Mucosa of rectum (tissue), 2 donors: ENCODE data around the gene ZDHHC13.

Experiments
- H3K27ac ChIP-seq, 2 donors: one replicate each; pipeline ENCODE4 v1.7.0; 2013; ENCODE audit warnings: inconsistent platforms in 2 of 2, low read depth in 2 of 2, low read length in 2 of 2
- H3K27me3 ChIP-seq, 2 donors: one replicate each; pipeline ENCODE4 v1.7.0; 2013; ENCODE audit warnings: low read length in 2 of 2; ENCODE audit not compliant: control insufficient read depth in 2 of 2, insufficient read depth in 2 of 2
- H3K36me3 ChIP-seq, 2 donors: one replicate each; pipeline ENCODE4 v1.7.0; 2013; ENCODE audit warnings: low read length in 2 of 2; ENCODE audit not compliant: control insufficient read depth in 2 of 2, insufficient read depth in 2 of 2
- H3K4me1 ChIP-seq, 2 donors: one replicate each; pipeline ENCODE4 v1.7.0; 2013; ENCODE audit warnings: low read length in 2 of 2, mild to moderate bottlenecking in 1 of 2; ENCODE audit not compliant: control insufficient read depth in 2 of 2, insufficient read depth in 2 of 2
- H3K4me3 ChIP-seq, 2 donors: one replicate each; pipeline ENCODE4 v1.7.0; 2013; ENCODE audit warnings: low read length in 2 of 2
- H3K9ac ChIP-seq, 2 donors: one replicate each; pipeline ENCODE4 v1.7.0; 2013; ENCODE audit warnings: low read length in 2 of 2, low read depth in 1 of 2, mild to moderate bottlenecking in 1 of 2
- H3K9me3 ChIP-seq, 2 donors: one replicate each; pipeline ENCODE4 v1.7.0; 2013; ENCODE audit warnings: low read length in 2 of 2; ENCODE audit not compliant: control insufficient read depth in 2 of 2
- donor health status: healthy.
- donor health status: Normal muscosa, but diverticular disease.

Gene ZDHHC13

DNA sequence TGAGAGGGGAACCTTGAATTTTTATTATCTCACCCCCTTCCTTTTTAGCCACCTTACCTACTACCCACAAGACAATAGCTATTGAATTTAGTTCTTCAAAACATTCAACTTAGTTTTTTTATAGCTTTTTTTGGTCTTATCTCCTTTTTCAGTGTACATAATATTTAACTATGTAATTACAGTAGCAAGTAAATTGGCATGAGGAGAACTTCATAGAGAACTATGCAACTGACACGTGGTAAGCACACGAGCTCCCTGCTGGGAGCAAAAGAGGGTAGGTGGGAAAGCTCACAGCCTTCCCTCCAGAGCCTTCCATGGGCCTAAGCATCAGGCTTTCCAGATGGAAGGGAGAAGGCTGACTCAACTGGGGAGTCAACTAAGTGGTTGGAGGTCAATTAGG, 22.1 kb upstream of the ZDHHC13 start:
- Histone ChIP-seq H3K27ac (no peak overlapping the region), H3K36me3 (no peaks in the 10 kb centered on the region)

DNA sequence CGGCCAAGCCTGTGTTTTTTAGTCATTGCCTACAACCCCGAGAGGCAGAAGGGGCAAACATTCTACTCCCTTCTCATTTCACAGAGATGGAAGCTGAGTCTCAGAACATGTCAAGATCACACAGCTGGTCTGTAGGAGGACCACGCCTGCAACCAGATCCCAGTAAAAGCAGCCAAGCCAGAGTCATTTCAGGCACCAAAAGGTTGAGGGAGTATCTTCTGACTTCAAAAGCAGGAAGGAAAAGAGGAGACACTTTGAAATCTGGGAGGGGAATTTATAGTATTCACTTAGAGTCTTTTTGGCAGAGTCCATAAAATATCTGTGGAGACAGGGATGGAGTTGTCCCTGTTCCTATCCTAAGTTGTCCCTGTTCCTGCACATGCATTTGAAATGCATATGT, 17.9 kb upstream of the ZDHHC13 start:
- Histone ChIP-seq H3K4me1 (peaks cover 18 to 19% of the 10 kb centered on the region in 2 donors), H3K27ac (no peak overlapping the region), H3K4me3 (no peak overlapping the region), H3K9me3 (no peaks in the 10 kb centered on the region), H3K27me3 (no peaks in the 10 kb centered on the region), H3K9ac (no peak overlapping the region), H3K36me3 (no peaks in the 10 kb centered on the region)

More for the DNA sequence above, 22.1 kb upstream of the ZDHHC13 start:
- no peaks in the 10 kb centered on the region for H3K27me3 ChIP-seq
- no peak overlapping the region for H3K9ac ChIP-seq
- H3K9me3 ChIP-seq: no peaks in the 10 kb centered on the region
- H3K4me3 ChIP-seq: no peak overlapping the region
- H3K4me1 ChIP-seq: peaks cover 0 to 8% of the 10 kb centered on the region in 2 donors

DNA sequence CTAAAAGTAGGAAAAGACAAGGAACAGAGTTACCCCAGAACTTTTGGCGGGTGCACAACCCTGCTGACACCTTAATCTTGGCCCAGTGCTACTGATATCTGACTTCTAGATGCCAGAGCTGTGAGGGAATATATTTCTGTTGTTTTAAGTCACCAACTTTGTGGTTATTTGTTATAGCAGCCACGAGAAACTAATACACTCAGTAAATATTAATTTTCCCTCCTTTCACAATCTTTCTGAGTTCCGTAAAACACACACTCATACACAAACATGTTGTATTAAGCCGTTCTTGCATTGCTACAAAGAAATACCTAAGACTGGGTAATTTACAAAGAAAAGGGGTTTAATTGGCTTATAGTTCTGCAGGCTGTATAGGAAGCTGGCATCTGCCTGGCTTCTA, 16.1 kb upstream of the ZDHHC13 start:
- Histone ChIP-seq H3K4me1 (peaks cover 16 to 18% of the 10 kb centered on the region in 2 donors), H3K4me3 (no peak overlapping the region), H3K27ac (no peak overlapping the region), H3K9ac (no peak overlapping the region), H3K36me3 (no peaks in the 10 kb centered on the region), H3K27me3 (no peaks in the 10 kb centered on the region), H3K9me3 (no peaks in the 10 kb centered on the region)

DNA sequence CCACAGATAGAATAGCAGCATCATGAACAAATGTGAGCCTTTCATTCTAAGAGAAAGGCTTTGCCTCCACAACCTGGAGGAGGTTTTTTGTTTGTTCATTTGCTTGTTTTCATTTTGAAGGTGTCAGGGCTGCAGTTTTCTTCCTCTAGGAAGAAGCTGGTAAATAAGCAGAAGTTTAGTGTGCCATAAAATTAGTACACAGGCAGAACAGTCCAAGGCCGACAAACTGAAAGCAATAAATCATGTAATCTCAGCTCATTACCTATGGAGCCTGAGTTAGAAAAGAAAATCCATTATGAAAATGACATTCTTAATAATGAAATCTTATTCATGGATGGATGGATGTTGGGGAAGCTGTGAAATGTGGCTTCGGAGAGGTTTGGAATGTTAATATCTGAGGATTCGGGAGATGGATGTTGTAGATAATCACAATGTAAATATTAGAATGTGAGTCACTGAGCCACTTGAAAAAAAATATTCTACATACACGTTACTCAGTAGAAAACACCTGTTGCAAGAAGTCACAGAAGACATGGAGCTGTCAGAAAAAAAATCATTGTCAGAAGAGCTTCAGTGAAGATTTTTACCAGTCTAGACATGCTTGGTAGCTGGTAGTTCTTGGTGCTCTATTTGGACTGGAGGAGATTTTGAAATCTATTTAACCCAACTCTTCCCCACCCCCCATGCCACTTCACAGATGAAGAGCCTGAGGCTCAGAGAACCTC, 15.0 kb upstream of the ZDHHC13 start:
- Histone ChIP-seq H3K27me3 (no peaks in the 10 kb centered on the region), H3K4me3 (peak overlapping the region in 1 of 2 donors; percentile 45), H3K9ac (no peak overlapping the region), H3K9me3 (no peaks in the 10 kb centered on the region), H3K4me1 (peaks cover 16 to 18% of the 10 kb centered on the region in 2 donors), H3K27ac (peak overlapping the region; percentile 74 to 80), H3K36me3 (no peaks in the 10 kb centered on the region)

DNA sequence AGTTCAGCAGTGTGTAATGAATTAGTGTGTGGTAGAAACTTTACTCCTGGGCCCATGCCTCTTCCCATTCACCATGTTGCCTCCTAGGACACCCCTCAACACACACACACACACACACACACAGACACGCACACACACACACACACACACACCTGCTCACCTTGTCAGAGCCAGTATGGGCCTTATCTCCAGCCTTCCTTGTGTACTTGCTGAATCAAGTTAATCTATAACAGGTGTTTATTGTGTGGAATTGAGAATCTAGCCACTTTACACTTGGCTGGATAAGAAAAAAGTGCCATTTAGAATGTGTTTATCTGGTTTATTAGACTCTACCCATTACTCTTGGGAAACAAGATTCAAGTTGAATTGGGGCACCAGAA, 14.5 kb upstream of the ZDHHC13 start:
- peak overlapping the region; percentile 74 to 80 for H3K27ac ChIP-seq
- H3K4me1 ChIP-seq: peaks cover 16 to 18% of the 10 kb centered on the region in 2 donors
- H3K4me3 ChIP-seq: peak overlapping the region in 1 of 2 donors; percentile 45
- no peak overlapping the region for H3K9ac ChIP-seq
- H3K9me3 ChIP-seq: no peaks in the 10 kb centered on the region
- no peaks in the 10 kb centered on the region for H3K27me3 ChIP-seq
- no peaks in the 10 kb centered on the region for H3K36me3 ChIP-seq

DNA sequence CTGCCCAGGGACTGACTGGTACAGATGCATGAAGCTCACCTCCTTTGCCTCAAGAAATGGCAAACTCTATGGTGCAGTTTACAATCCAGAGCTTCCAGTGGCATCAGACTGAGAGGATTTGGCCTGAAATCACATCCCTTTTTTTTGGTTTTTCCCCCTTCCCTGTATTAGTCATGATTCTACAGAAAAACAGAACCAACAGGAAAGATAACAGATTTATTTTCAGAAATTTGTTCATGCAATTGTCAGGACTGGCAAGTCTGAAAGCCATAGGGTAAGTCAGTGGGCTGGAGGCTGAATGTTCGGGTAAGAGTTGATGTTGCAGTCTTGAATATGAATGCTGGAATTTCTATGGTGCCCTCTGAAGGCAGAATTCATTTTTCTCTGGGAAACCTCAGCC, 12.0 kb upstream of the ZDHHC13 start:
- Histone ChIP-seq H3K36me3 (no peaks in the 10 kb centered on the region), H3K27ac (no peak overlapping the region), H3K9me3 (no peaks in the 10 kb centered on the region), H3K4me3 (no peak overlapping the region), H3K9ac (no peak overlapping the region), H3K27me3 (no peaks in the 10 kb centered on the region), H3K4me1 (peaks cover 16 to 18% of the 10 kb centered on the region in 2 donors)

DNA sequence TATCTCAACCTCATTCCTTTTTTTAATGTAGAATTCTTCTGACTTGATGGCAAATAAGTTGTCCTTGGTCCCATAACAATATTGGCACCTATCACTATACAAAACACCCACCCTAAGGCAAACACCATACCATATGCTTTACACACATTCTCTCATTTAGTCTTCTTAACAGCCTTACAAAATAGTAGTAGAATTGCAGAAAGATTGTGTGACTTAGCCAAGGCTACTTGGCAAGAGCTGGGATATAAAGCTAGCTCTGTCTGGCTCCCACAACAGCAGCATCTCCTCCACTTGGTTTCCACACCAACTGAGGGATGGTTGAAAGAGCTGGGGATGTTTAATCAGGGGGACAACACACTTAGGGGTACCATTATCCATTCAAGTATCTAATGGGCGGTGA, 9.8 kb upstream of the ZDHHC13 start:
- Histone ChIP-seq H3K27me3 (no peaks in the 10 kb centered on the region), H3K4me3 (no peak overlapping the region), H3K36me3 (no peaks in the 10 kb centered on the region), H3K9me3 (no peaks in the 10 kb centered on the region), H3K4me1 (peaks cover 8 to 12% of the 10 kb centered on the region in 2 donors), H3K27ac (no peak overlapping the region), H3K9ac (no peak overlapping the region)

DNA sequence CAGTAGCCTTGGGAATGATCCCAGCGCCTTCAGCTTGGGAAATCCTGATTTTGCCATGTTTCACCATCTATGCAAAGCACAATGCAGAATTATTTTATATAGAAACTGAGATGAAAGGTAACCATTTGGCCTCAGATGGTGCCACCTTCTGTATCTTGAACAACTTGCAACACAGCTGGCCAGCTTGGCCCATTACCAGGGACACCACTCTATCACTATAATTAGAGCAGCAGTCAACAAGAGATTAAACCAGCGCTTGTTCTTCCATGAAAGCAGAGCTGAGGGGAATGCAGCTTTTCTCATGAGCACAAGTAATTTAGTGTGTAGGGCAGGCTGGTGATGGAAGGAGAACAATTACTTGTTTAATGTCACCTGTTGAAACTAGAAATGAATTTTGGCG, 6.7 kb upstream of the ZDHHC13 start:
- H3K9me3 ChIP-seq: no peaks in the 10 kb centered on the region
- H3K27me3 ChIP-seq: no peaks in the 10 kb centered on the region
- H3K9ac ChIP-seq: no peak overlapping the region
- no peaks in the 10 kb centered on the region for H3K36me3 ChIP-seq
- no peaks in the 10 kb centered on the region for H3K4me1 ChIP-seq
- no peak overlapping the region for H3K27ac ChIP-seq
- no peak overlapping the region for H3K4me3 ChIP-seq

DNA sequence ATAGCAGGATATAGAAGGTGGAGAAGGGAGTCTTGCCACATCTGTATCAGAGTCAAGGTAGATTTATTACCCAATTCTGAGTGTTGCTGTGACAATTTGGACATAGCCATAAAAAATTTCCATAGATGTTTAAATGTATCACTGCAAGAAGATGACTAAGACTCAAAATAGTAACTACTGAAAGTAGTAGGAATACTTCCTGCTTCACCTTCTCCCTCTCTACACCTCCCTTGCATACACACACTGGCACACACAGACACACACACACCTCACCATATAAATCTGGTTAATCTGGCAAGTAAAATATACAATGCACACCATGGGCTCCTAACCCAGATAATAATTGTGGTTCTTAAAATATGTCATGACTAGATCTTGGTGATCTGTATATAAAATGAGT, 5.2 kb upstream of the ZDHHC13 start:
- Histone ChIP-seq H3K27me3 (no peaks in the 10 kb centered on the region), H3K27ac (no peak overlapping the region), H3K4me1 (peaks cover 0 to 3% of the 10 kb centered on the region in 2 donors), H3K4me3 (no peak overlapping the region), H3K36me3 (no peaks in the 10 kb centered on the region), H3K9ac (no peak overlapping the region), H3K9me3 (no peaks in the 10 kb centered on the region)

DNA sequence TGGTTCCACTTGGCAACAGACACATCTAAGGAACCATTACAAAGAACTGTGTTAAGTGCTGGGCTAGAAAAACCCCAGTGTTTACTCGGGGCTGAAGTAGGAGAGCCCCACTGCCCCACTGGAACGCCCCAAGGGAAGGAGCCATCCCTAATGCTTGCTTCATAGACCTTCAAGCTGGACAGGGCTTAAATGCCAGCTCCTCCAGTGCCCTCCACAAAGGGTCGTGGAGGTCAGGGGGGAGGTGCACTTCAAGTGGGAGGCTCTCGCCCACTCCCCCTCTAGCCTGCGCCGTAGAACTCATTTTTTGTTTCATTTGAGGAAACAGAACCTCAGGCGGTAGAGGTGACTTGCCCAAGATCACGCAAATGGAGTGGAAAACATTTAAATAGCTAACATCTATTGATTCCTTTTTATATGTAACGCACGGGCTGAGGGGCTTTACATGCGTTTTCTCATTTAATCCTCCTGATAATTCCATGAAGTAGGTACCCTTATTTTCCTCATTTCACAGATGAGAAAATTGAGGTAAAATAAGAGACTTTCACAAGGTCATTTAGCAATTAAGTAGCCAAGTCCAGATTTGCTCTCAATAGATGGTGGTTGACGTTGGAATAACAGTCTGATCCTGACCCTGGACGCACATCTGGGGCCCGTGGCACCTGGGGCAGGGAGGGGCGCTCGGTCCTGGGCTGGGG, 545 bp upstream of the ZDHHC13 start:
- Histone ChIP-seq H3K4me1 (peaks cover 7 to 21% of the 10 kb centered on the region in 2 donors), H3K36me3 (peaks cover 0 to 3% of the 10 kb centered on the region in 2 donors), H3K27ac (peak overlapping the region; percentile 94 to 96), H3K27me3 (no peaks in the 10 kb centered on the region), H3K9me3 (no peaks in the 10 kb centered on the region), H3K9ac (peak overlapping the region; percentile 68 to 95), H3K4me3 (peak overlapping the region; percentile 81 to 89)
